ENCODE data around the gene NR5A2.

The NR5A2 gene

DNA sequence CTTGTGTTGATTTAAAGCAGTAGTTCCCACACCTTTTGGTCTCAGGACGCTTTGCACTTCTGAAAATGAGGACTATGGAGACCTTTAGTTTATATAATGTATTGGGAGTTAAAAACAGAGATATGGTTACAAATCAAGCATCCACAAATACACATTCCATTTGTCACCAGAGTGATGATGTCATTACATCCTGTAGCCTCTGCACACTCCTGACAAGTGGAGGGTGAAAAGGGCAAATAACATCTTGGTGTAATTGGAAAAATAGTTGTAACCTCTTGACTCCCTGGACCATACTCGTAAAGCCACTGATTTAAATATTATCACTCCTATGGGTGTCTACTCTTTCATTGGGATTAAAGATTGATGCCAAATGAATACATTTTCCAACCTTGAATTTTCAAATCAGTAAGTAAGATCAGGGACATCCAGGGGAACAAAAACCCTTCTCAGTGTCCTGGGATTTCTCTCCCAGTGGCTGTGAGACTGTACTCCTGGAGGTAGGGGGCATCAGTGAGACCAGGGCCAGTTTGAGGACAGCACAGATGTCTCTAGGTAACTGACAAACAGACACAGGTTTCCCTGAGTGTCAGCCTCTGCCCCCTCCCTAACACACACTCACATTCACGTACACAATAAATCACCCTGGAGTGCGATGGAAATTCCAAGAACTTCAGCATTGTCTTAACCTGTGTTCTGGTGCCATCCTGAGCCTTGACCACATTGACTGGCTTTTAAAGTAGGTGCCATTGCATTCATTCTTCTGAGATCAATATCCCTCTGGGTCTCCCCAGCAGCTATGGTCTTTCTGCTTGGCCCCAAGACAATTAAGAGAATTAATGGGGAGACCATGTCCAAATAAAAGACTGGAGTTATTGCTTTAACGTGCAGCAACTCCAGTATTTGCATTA, 63.0 kb downstream of the NR5A2 start:
- in situ Hi-C loops (cut with HindIII; ENCODE audit: low pct_ligation_motif_present, low sequenced_read_pairs), result no loop called here
- H3K27me3 ChIP-seq (replicated peaks), result no peaks in the 10 kb centered on the region
- TF ChIP-seq, protein P1, sequence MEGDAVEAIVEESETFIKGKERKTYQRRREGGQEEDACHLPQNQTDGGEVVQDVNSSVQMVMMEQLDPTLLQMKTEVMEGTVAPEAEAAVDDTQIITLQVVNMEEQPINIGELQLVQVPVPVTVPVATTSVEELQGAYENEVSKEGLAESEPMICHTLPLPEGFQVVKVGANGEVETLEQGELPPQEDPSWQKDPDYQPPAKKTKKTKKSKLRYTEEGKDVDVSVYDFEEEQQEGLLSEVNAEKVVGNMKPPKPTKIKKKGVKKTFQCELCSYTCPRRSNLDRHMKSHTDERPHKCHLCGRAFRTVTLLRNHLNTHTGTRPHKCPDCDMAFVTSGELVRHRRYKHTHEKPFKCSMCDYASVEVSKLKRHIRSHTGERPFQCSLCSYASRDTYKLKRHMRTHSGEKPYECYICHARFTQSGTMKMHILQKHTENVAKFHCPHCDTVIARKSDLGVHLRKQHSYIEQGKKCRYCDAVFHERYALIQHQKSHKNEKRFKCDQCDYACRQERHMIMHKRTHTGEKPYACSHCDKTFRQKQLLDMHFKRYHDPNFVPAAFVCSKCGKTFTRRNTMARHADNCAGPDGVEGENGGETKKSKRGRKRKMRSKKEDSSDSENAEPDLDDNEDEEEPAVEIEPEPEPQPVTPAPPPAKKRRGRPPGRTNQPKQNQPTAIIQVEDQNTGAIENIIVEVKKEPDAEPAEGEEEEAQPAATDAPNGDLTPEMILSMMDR (IDR thresholded peaks at IDR 0.05; ENCODE audit: low read depth, low read length, missing control alignments), result peak; percentile 45

DNA sequence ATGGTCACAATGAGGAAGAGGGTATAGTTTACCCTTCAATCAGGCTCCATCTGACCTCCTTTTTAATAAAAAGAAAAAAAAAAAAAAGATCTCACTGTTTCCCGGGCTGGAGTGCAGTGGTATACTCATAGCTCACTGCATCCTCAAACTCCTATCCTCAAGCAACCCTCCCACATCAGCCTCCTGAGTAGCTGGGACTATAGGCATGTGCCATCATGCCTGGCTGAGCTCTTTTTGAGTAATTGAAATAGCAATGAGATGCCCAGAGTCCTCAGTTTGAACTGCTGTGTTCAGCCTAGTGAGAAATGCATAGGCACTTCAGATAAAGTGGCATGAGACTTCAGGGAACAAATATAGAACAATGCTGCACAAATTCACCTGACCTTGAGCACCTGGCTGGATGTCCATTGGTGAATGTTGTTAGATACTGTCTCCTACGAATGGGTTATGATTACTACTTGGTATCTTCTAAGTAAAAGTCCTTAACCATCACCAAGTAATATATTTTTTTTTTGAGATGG, 67.6 kb downstream of the NR5A2 start:
- Histone ChIP-seq H3K36me3 (replicated peaks) (no peaks in the 10 kb centered on the region), H3K4me3 (ENCODE audit: low read depth, low read length) (no peak overlapping the region), H3K27me3 (replicated peaks) (no peaks in the 10 kb centered on the region), H3K27ac (no peak overlapping the region)
- in situ Hi-C loops (cut with HindIII; ENCODE audit: low pct_ligation_motif_present, low sequenced_read_pairs), result no loop called here
- no peak for DNase-seq
- TF ChIP-seq, protein P1 (IDR thresholded peaks at IDR 0.05; ENCODE audit: low read depth, low read length, missing control alignments), result no peak

More for the DNA sequence above, 63.0 kb downstream of the NR5A2 start:
- DNase-seq, result peak; percentile 4
- H3K36me3 ChIP-seq (replicated peaks), result no peaks in the 10 kb centered on the region
- no peak overlapping the region for H3K4me3 ChIP-seq (ENCODE audit: low read depth, low read length)
- H3K27ac ChIP-seq, result no peak overlapping the region

DNA sequence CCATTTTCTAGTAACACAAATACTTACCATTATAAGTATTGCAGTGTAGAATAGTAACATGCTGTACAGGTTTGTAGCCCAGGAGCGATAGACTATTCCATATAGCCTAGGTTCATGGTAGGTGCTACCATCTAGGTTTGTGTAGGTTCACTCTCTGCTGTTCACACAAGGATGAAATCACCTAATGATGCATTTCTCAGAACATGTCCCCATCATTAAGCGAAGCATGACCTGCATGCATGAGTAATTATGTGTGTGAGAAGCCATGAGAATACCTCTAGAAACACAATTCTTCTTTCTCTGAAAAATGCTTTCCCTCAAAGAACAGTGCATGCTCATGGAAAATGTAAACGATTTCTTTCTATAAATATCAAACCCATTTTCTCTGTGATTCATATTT, 69.3 kb downstream of the NR5A2 start:
- H3K27me3 ChIP-seq (replicated peaks), result no peaks in the 10 kb centered on the region
- no peak overlapping the region for H3K27ac ChIP-seq
- no peak overlapping the region for H3K4me3 ChIP-seq (ENCODE audit: low read depth, low read length)
- in situ Hi-C loops (cut with HindIII; ENCODE audit: low pct_ligation_motif_present, low sequenced_read_pairs), result no loop called here
- no peak for DNase-seq
- TF ChIP-seq, protein P1 (IDR thresholded peaks at IDR 0.05; ENCODE audit: low read depth, low read length, missing control alignments), result no peak
- no peaks in the 10 kb centered on the region for H3K36me3 ChIP-seq (replicated peaks)

DNA sequence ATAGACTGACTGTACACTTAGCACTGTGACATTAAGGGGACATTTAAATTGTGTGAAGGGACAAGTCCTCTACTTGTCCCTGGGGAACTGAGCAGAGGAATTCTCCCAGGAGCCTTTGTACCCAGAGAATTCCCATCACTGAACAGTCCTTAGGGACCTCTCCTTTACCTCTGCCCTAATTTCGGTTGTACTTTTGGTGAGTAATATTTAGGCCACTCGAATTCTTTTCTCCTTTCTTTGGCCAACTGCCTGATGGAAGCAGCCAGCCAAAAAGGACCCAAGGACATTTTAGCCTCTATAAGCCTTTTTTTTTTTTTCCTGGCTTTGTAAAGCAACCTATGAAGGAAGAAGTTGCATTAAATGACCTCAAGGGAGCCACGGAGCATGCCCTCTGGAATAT, 71.5 kb downstream of the NR5A2 start:
- H3K27me3 ChIP-seq (replicated peaks), result no peaks in the 10 kb centered on the region
- in situ Hi-C loops (cut with HindIII; ENCODE audit: low pct_ligation_motif_present, low sequenced_read_pairs), result no loop called here
- H3K4me3 ChIP-seq (ENCODE audit: low read depth, low read length), result no peak overlapping the region
- DNase-seq, result no peak
- H3K36me3 ChIP-seq (replicated peaks), result no peaks in the 10 kb centered on the region
- TF ChIP-seq, protein P1 (IDR thresholded peaks at IDR 0.05; ENCODE audit: low read depth, low read length, missing control alignments), result no peak
- H3K27ac ChIP-seq, result no peak overlapping the region

DNA sequence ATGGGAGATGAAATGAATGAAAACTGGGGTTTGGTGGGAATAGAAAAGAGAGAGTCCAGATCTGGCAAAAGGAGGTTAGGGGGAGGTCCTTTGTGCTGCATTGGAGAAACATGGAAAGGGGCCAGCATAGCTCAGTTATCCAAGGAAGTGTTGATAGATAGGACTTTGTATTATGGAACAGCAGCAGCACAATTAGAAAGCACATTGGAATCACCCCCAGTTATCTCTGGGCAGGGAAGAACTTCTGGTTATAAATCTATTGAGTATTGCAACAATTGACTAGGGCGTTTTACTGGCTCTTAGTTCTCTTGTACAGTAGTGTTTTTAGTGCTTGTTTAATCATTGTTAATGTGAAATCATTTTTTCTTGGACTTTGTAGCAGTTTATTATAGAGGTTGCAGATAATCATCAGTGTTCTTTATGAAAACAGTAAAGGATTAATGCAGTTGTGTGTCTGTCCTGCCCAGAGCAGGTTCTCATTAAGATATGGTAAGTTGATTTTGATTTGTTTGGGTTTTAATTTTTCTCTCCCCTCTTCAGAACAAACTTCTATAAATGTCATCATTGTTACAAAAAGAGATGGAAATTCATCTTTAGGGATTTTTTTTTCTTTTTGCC, 76.6 kb downstream of the NR5A2 start:
- in situ Hi-C loops (cut with HindIII; ENCODE audit: low pct_ligation_motif_present, low sequenced_read_pairs), result no loop called here
- Histone ChIP-seq H3K27me3 (replicated peaks) (no peaks in the 10 kb centered on the region), H3K4me3 (ENCODE audit: low read depth, low read length) (no peak overlapping the region), H3K27ac (no peak overlapping the region), H3K36me3 (replicated peaks) (no peaks in the 10 kb centered on the region)
- no peak for DNase-seq
- TF ChIP-seq, protein P1 (IDR thresholded peaks at IDR 0.05; ENCODE audit: low read depth, low read length, missing control alignments), result no peak
